Prostate gland (tissue), 2 donors: ENCODE data around the gene PEAR1.

Experiments used
- CTCF ChIP-seq, 4 experiments: fragments of 200-600 bp in 2 of 4; fragments of 450-650 bp in 2 of 4; sonication (generic) in 2 of 4; IDR thresholded peaks; 1 replicate in 3 of 4; 2 replicates in 1 of 4; pipeline ENCODE4 v1.5.1; 2016 to 2019; ENCODE audit warnings: antibody characterized with exemption in 4 of 4, mild to moderate bottlenecking in 2 of 4, moderate library complexity in 2 of 4
- POLR2A ChIP-seq: fragments of 450-650 bp; IDR thresholded peaks from one replicate; pipeline ENCODE4 v1.6.1; 2016; ENCODE audit warnings: antibody characterized with exemption, mild to moderate bottlenecking
- POLR2AphosphoS5 ChIP-seq: sonication (generic); formaldehyde crosslinking; IDR thresholded peaks from one replicate; pipeline ENCODE4 v1.6.1; 2017; ENCODE audit warnings: antibody characterized with exemption

GRCh38 chr1:156944268-156944667, 50.8 kb downstream of the PEAR1 start:
- TF ChIP-seq CTCF (IDR thresholded peaks at IDR 0.05) = no peak
- TF ChIP-seq POLR2A = no peak
- TF ChIP-seq POLR2AphosphoS5 = no peak
